Posterior cingulate gyrus (tissue), 11 donors: ENCODE data around the gene RPN2.
"Not testable (repeated sequence)": the region's sequence is repeated elsewhere in the genome, so short reads cannot be mapped to it uniquely, and the experiment has no call there.

Experiments
- DNase-seq, 10 donors: peaks; one replicate each; pipeline versions ENCODE4 v3.0.0 to v3.0.0-alpha.2; 2020 to 2021; ENCODE audit warnings: mixed read lengths in 3 of 10
- intact Hi-C: fragments of 100-400 bp; cut with DNase I; formaldehyde crosslinking; loops from one replicate; pipeline ENCODE4 v1.15.1; 2023

RPN2 gene

GRCh38 chr20:37178839-37179682 lies at the start of gene RPN2, which contains the start of gene MROH8:
Gene RPN2 (plus strand): TSS chr20:37179330. CDS start chr20:37179357, 27 bp downstream.
Gene MROH8 (minus strand): TSS chr20:37179548.
- DNase-seq = peak; percentile 98 to 100 (median 99)
- intact Hi-C loops = loop anchor here (5.0 kb wide), 2 partner anchors 348 to 513 kb away; partner anchors contain the start of genes BLCAP and CTNNBL1

GRCh38 chr20:37131486-37131885 lies 47.6 kb upstream of the RPN2 start:
- intact Hi-C loops = no loop called here
- no peak for DNase-seq

GRCh38 chr20:37133952-37134351 lies 45.2 kb upstream of the RPN2 start:
- intact Hi-C loops = no loop called here
- DNase-seq = no peak

GRCh38 chr20:37137547-37137946 lies 41.6 kb upstream of the RPN2 start:
- no peak for DNase-seq
- intact Hi-C loops = no loop called here

- intact Hi-C loops = no loop called here
- no peak for DNase-seq
Observed at GRCh38 chr20:37142708-37143107, 36.4 kb upstream of the RPN2 start.

- no peak for DNase-seq
- intact Hi-C loops = no loop called here
Observed at GRCh38 chr20:37144856-37145404, 34.2 kb upstream of the RPN2 start.

GRCh38 chr20:37147250-37147649 lies 31.9 kb upstream of the RPN2 start:
- intact Hi-C loops = no loop called here
- no peak for DNase-seq

- DNase-seq, intact Hi-C loops: not testable (repeated sequence)
Observed at GRCh38 chr20:37150864-37151263, 28.3 kb upstream of the RPN2 start.

- intact Hi-C loops = no loop called here
- no peak for DNase-seq
Observed at GRCh38 chr20:37151529-37151928, 27.6 kb upstream of the RPN2 start.

- DNase-seq = no peak
- intact Hi-C loops = no loop called here
Observed at GRCh38 chr20:37152284-37152683, 26.8 kb upstream of the RPN2 start.

- no peak for DNase-seq
- intact Hi-C loops = no loop called here
Observed at GRCh38 chr20:37154684-37155298, 24.3 kb upstream of the RPN2 start.

- DNase-seq = no peak
- intact Hi-C loops = no loop called here
Observed at GRCh38 chr20:37155987-37156386, 23.1 kb upstream of the RPN2 start.

- intact Hi-C loops = no loop called here
- DNase-seq = no peak
Observed at GRCh38 chr20:37158248-37158647, 20.9 kb upstream of the RPN2 start.

- intact Hi-C loops = no loop called here
- no peak for DNase-seq
Observed at GRCh38 chr20:37160683-37161082, 18.4 kb upstream of the RPN2 start.

- intact Hi-C loops = no loop called here
- DNase-seq = no peak
Observed at GRCh38 chr20:37161830-37162549, 17.1 kb upstream of the RPN2 start.

GRCh38 chr20:37162646-37163045 lies 16.5 kb upstream of the RPN2 start:
- DNase-seq = no peak
- intact Hi-C loops = no loop called here

- no peak for DNase-seq
- intact Hi-C loops = no loop called here
Observed at GRCh38 chr20:37163832-37164554, 15.1 kb upstream of the RPN2 start.

GRCh38 chr20:37165031-37165430 lies 14.1 kb upstream of the RPN2 start:
- no peak for DNase-seq
- intact Hi-C loops = no loop called here

GRCh38 chr20:37166867-37167266 lies 12.3 kb upstream of the RPN2 start:
- DNase-seq = no peak
- intact Hi-C loops = no loop called here

- intact Hi-C loops = loop anchor here (5.0 kb wide), 1 partner anchor 71 kb away; no protein-coding TSS in a partner anchor
- no peak for DNase-seq
Observed at GRCh38 chr20:37172836-37173235, 6.3 kb upstream of the RPN2 start.
